ENCODE results near the gene SAMD4B.
A peak's percentile ranks its signal among the peaks of the same experiment; 100 is the strongest.
"Not testable (repeated sequence)": the region's sequence is repeated elsewhere in the genome, so short reads cannot be mapped to it uniquely, and the experiment has no call there.

SAMD4B gene

GRCh38 chr19:39307046-39307821 is 35.0 kb upstream of the SAMD4B start:
- no peaks in the 10 kb centered on the region for H3K27me3 ChIP-seq (ENCODE audit: control insufficient read depth, insufficient read depth, low read length)
- no peaks in the 10 kb centered on the region for H3K79me2 ChIP-seq
- H3K27ac ChIP-seq, result no peak overlapping the region
- H3K4me1 ChIP-seq, result no peaks in the 10 kb centered on the region
- no peak overlapping the region for H3K4me2 ChIP-seq (ENCODE audit: low read length)
- TF ChIP-seq, protein P1, sequence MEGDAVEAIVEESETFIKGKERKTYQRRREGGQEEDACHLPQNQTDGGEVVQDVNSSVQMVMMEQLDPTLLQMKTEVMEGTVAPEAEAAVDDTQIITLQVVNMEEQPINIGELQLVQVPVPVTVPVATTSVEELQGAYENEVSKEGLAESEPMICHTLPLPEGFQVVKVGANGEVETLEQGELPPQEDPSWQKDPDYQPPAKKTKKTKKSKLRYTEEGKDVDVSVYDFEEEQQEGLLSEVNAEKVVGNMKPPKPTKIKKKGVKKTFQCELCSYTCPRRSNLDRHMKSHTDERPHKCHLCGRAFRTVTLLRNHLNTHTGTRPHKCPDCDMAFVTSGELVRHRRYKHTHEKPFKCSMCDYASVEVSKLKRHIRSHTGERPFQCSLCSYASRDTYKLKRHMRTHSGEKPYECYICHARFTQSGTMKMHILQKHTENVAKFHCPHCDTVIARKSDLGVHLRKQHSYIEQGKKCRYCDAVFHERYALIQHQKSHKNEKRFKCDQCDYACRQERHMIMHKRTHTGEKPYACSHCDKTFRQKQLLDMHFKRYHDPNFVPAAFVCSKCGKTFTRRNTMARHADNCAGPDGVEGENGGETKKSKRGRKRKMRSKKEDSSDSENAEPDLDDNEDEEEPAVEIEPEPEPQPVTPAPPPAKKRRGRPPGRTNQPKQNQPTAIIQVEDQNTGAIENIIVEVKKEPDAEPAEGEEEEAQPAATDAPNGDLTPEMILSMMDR (IDR thresholded peaks at IDR 0.05), result no peak
- no peak overlapping the region for H3K4me3 ChIP-seq (ENCODE audit: low read depth, low read length)
- H3K9me3 ChIP-seq (ENCODE audit: control insufficient read depth, low read length), result no peaks in the 10 kb centered on the region
- no peak overlapping the region for H3K9ac ChIP-seq
- H2AFZ ChIP-seq, result peak overlapping the region; percentile 48
- no peaks in the 10 kb centered on the region for H3K36me3 ChIP-seq (ENCODE audit: control insufficient read depth, insufficient read depth, low read length)

- no peak overlapping the region for H3K27ac ChIP-seq
- TF ChIP-seq, protein P1 (IDR thresholded peaks at IDR 0.05), result no peak
- H3K79me2 ChIP-seq, result no peaks in the 10 kb centered on the region
- no peaks in the 10 kb centered on the region for H3K27me3 ChIP-seq (ENCODE audit: control insufficient read depth, insufficient read depth, low read length)
- H3K9me3 ChIP-seq (ENCODE audit: control insufficient read depth, low read length), result no peaks in the 10 kb centered on the region
- no peaks in the 10 kb centered on the region for H3K36me3 ChIP-seq (ENCODE audit: control insufficient read depth, insufficient read depth, low read length)
- H2AFZ ChIP-seq, result peak overlapping the region; percentile 48
- no peak overlapping the region for H3K4me3 ChIP-seq (ENCODE audit: low read depth, low read length)
- H3K4me2 ChIP-seq (ENCODE audit: low read length), result no peak overlapping the region
- H3K9ac ChIP-seq, result no peak overlapping the region
- no peaks in the 10 kb centered on the region for H3K4me1 ChIP-seq
Observed at GRCh38 chr19:39307822-39308530, 34.2 kb upstream of the SAMD4B start.

GRCh38 chr19:39308531-39309304 is 33.5 kb upstream of the SAMD4B start:
- Histone ChIP-seq H3K4me1 (no peaks in the 10 kb centered on the region), H3K9me3 (ENCODE audit: control insufficient read depth, low read length) (no peaks in the 10 kb centered on the region), H2AFZ (no peak overlapping the region), H3K27ac (no peak overlapping the region), H3K36me3 (ENCODE audit: control insufficient read depth, insufficient read depth, low read length) (no peaks in the 10 kb centered on the region), H3K9ac (no peak overlapping the region), H3K79me2 (no peaks in the 10 kb centered on the region), H3K4me2 (ENCODE audit: low read length) (no peak overlapping the region), H3K27me3 (ENCODE audit: control insufficient read depth, insufficient read depth, low read length) (no peaks in the 10 kb centered on the region), H3K4me3 (ENCODE audit: low read depth, low read length) (no peak overlapping the region)
- TF ChIP-seq, protein P1 (IDR thresholded peaks at IDR 0.05), result no peak

DNA sequence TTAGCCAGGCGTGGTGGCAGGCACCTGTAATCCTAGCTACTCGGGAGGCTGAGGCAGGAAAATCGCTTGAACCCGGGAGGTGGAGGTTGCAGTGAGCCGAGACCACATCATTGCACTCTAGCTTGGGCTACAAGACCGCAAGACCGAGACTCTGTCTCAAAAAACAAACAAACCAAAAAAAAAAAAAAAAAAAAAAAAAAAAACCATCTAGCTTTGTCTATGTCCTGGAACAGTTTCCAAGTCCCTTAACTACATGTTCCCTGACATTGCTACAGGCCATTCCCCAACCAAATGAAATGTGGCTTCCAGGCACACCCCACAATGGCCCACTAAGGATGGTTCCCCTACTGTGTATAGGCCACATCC is 32.9 kb upstream of the SAMD4B start:
- H3K9ac ChIP-seq; H3K79me2 ChIP-seq; H3K27me3 ChIP-seq (ENCODE audit: control insufficient read depth, insufficient read depth, low read length); H3K36me3 ChIP-seq (ENCODE audit: control insufficient read depth, insufficient read depth, low read length); H3K4me3 ChIP-seq (ENCODE audit: low read depth, low read length); H3K4me1 ChIP-seq; H3K4me2 ChIP-seq (ENCODE audit: low read length); H2AFZ ChIP-seq; H3K27ac ChIP-seq; H3K9me3 ChIP-seq (ENCODE audit: control insufficient read depth, low read length): not testable (repeated sequence)
